ENCODE results near the gene ADK.

- TF ChIP-seq CTCF (optimal IDR thresholded peaks at IDR 0.05 in 1 of 3, IDR thresholded peaks at IDR 0.05 in 1 of 3, conservative IDR thresholded peaks at IDR 0.05 in 1 of 3; ENCODE audit: extremely low read depth in 1 of 3, insufficient read depth in 2 of 3, low read length in 3 of 3), result no peak
- no peak for TF ChIP-seq EZH2 (IDR thresholded peaks at IDR 0.05; ENCODE audit: low read length)
Observed at GRCh38 chr10:74620626-74621025, 469.6 kb downstream of the ADK start.
